ENCODE measurements around the gene CD160.

The CD160 gene

GRCh38 chr1:145729666-145730436 is 10.6 kb downstream of the CD160 start:
- H3K4me3 Mint-ChIP-seq, result no peak overlapping the region
- no peak for DNase-seq
- peaks cover 5% of the 10 kb centered on the region for H3K4me1 Mint-ChIP-seq
- no peaks in the 10 kb centered on the region for H3K27me3 Mint-ChIP-seq (ENCODE audit: low read depth, poor library complexity)
- no peaks in the 10 kb centered on the region for H3K36me3 Mint-ChIP-seq (ENCODE audit: low read depth)
- TF ChIP-seq CTCF (IDR thresholded peaks at IDR 0.05), result no peak
- H3K27ac Mint-ChIP-seq, result no peak overlapping the region
- no peaks in the 10 kb centered on the region for H3K9me3 Mint-ChIP-seq

- Mint-ChIP-seq H3K4me3 (no peak overlapping the region), H3K36me3 (ENCODE audit: low read depth) (no peaks in the 10 kb centered on the region), H3K9me3 (no peaks in the 10 kb centered on the region), H3K4me1 (peaks cover 5% of the 10 kb centered on the region), H3K27me3 (ENCODE audit: low read depth, poor library complexity) (no peaks in the 10 kb centered on the region), H3K27ac (no peak overlapping the region)
- no peak for TF ChIP-seq CTCF (IDR thresholded peaks at IDR 0.05)
- no peak for DNase-seq
Observed at GRCh38 chr1:145730467-145730866, 11.2 kb downstream of the CD160 start.

GRCh38 chr1:145730900-145731299 is 11.6 kb downstream of the CD160 start:
- no peak overlapping the region for H3K27ac Mint-ChIP-seq
- no peaks in the 10 kb centered on the region for H3K27me3 Mint-ChIP-seq (ENCODE audit: low read depth, poor library complexity)
- no peak for TF ChIP-seq CTCF (IDR thresholded peaks at IDR 0.05)
- no peaks in the 10 kb centered on the region for H3K36me3 Mint-ChIP-seq (ENCODE audit: low read depth)
- H3K9me3 Mint-ChIP-seq, result no peaks in the 10 kb centered on the region
- H3K4me1 Mint-ChIP-seq, result peaks cover 5% of the 10 kb centered on the region
- H3K4me3 Mint-ChIP-seq, result no peak overlapping the region
- DNase-seq, result no peak

GRCh38 chr1:145736191-145736590 is 16.9 kb downstream of the CD160 start:
- Mint-ChIP-seq H3K27me3 (ENCODE audit: low read depth, poor library complexity) (no peaks in the 10 kb centered on the region), H3K9me3 (no peaks in the 10 kb centered on the region), H3K4me1 (no peaks in the 10 kb centered on the region), H3K27ac (no peak overlapping the region), H3K36me3 (ENCODE audit: low read depth) (no peaks in the 10 kb centered on the region), H3K4me3 (no peak overlapping the region)
- DNase-seq, result no peak
- no peak for TF ChIP-seq CTCF (IDR thresholded peaks at IDR 0.05)

- no peak overlapping the region for H3K4me3 Mint-ChIP-seq
- peaks cover 32% of the 10 kb centered on the region for H3K36me3 Mint-ChIP-seq (ENCODE audit: low read depth)
- no peaks in the 10 kb centered on the region for H3K27me3 Mint-ChIP-seq (ENCODE audit: low read depth, poor library complexity)
- no peak overlapping the region for H3K27ac Mint-ChIP-seq
- H3K4me1 Mint-ChIP-seq, result no peaks in the 10 kb centered on the region
- DNase-seq, result no peak
- H3K9me3 Mint-ChIP-seq, result no peaks in the 10 kb centered on the region
- no peak for TF ChIP-seq CTCF (IDR thresholded peaks at IDR 0.05)
Observed at GRCh38 chr1:145740269-145740668, 21.0 kb downstream of the CD160 start.

Data from nephron progenitor cell (in vitro differentiated cells).